Natural killer cell treated with Interleukin-12 subunit alpha and Interleukin-12 subunit beta and Interleukin-15 and Interleukin-18, amount 100 ng/mL, for 72 hours (primary cell): ENCODE measurements around the gene EGFL8. TPM values are rescaled to one million over a fixed set of nuclear protein-coding genes. Genes with fewer than 3 reads are reported as not detected.
"Not testable (repeated sequence)": the region's sequence is repeated elsewhere in the genome, so short reads cannot be mapped to it uniquely, and the experiment has no call there.

Experiments
- ATAC-seq, 2 donors: fragments of 150-1000 bp; cut with Tn5 transposase in 1 of 2; sonication (Bioruptor Pico), chemical (Tn5 transposase) in 1 of 2; 2 replicates each; pipeline ENCODE4 v1.10.0; 2021
- DNase-seq: peaks from one replicate; pipeline ENCODE4 v3.0.0; 2022; ENCODE audit warnings: low spot score
- H3K27ac Mint-ChIP-seq, 2 donors: 1 replicate in 1 of 2; 2 replicates in 1 of 2; pipeline ENCODE4 v1.8.0; 2022; ENCODE audit warnings: mixed read lengths in 2 of 2, mild to moderate bottlenecking in 1 of 2, moderate library complexity in 1 of 2
- H3K27me3 Mint-ChIP-seq, 2 donors: 1 replicate in 1 of 2; 2 replicates in 1 of 2; pipeline ENCODE4 v1.8.0; 2022; ENCODE audit warnings: mixed read lengths in 2 of 2
- H3K36me3 Mint-ChIP-seq: one replicate; pipeline ENCODE4 v1.8.0; 2022; ENCODE audit warnings: mixed read lengths
- H3K4me1 Mint-ChIP-seq, 2 donors: 1 replicate in 1 of 2; 2 replicates in 1 of 2; pipeline ENCODE4 v1.8.0; 2022; ENCODE audit warnings: low read depth in 2 of 2, mixed read lengths in 2 of 2, mild to moderate bottlenecking in 1 of 2
- H3K4me3 Mint-ChIP-seq: one replicate; pipeline ENCODE4 v1.8.0; 2022; ENCODE audit warnings: mixed read lengths
- H3K9me3 Mint-ChIP-seq: 2 replicates; pipeline ENCODE4 v1.8.0; 2022; ENCODE audit warnings: mixed read lengths
- total RNA-seq, 2 donors: library from RNA; stranded (reverse); gene quantifications; one replicate each; pipeline ENCODE4 v1.2.3, GENCODE V29; 2022

The EGFL8 gene
- total RNA-seq, 2 donors from 2014 or later = 8.3 to 15.0 TPM

DNA sequence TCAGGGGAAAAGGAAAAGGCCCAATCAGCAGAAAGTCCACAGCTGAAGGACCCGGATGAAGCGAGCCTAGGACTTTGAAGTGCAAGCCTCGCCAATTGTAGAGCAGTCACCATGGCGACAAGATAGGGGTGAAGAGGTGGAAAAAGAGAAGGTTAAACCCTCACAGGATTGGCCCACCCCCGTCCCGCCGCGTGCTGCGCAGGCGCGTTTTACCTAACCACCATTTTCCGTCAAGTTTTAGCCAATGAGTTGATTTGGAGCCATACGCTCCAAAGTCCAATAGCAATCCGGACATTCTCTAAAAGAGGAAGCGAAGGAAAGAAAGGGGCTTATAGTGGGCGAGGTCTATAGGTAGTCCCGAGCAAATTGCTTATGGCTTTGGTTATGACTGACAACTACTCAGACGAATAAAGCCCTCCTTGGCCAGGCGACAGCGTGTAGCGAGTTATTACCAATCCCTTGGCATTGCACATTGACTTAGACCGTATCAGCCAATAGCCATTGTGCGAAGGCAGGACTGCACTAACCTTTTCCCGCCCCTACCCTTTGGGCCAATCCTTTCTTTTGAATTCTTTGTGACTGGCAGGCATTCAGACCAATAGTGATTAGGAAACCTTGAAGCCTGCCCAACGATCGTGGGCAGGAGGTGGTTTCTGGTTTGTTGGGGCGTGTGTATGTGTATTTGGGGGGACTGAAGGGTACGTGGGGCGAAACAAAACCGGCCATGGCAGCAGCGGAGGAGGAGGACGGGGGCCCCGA lies 13.6 kb downstream of the EGFL8 start, which contains the start of gene RNF5:
TSS of gene RNF5 (plus strand) at position 618 of the 759 bp plus-strand sequence. CDS start at position 725, 107 bp downstream.
- H3K4me1 Mint-ChIP-seq = peaks cover 54 to 61% of the 10 kb centered on the region in 2 donors
- H3K4me3 Mint-ChIP-seq = peak within 1 kb of the TSS; percentile 93
- ATAC-seq (peak; percentile 93 to 94), DNase-seq (peak; percentile 96)
- no peaks in the 10 kb centered on the region for H3K9me3 Mint-ChIP-seq
- no peaks in the 10 kb centered on the region for H3K36me3 Mint-ChIP-seq
- H3K27ac Mint-ChIP-seq = peak within 1 kb of the TSS; percentile 92 to 95
- no peaks in the 10 kb centered on the region for H3K27me3 Mint-ChIP-seq

GRCh38 chr6:32178547-32179440 lies 14.4 kb downstream of the EGFL8 start:
- H3K4me1 Mint-ChIP-seq = peaks cover 48 to 57% of the 10 kb centered on the region in 2 donors
- ATAC-seq (no peak), DNase-seq (peak; percentile 49)
- peak overlapping the region; percentile 93 for H3K4me3 Mint-ChIP-seq
- no peaks in the 10 kb centered on the region for H3K9me3 Mint-ChIP-seq
- no peaks in the 10 kb centered on the region for H3K27me3 Mint-ChIP-seq
- H3K36me3 Mint-ChIP-seq = no peaks in the 10 kb centered on the region
- H3K27ac Mint-ChIP-seq = peak overlapping the region; percentile 92 to 95

DNA sequence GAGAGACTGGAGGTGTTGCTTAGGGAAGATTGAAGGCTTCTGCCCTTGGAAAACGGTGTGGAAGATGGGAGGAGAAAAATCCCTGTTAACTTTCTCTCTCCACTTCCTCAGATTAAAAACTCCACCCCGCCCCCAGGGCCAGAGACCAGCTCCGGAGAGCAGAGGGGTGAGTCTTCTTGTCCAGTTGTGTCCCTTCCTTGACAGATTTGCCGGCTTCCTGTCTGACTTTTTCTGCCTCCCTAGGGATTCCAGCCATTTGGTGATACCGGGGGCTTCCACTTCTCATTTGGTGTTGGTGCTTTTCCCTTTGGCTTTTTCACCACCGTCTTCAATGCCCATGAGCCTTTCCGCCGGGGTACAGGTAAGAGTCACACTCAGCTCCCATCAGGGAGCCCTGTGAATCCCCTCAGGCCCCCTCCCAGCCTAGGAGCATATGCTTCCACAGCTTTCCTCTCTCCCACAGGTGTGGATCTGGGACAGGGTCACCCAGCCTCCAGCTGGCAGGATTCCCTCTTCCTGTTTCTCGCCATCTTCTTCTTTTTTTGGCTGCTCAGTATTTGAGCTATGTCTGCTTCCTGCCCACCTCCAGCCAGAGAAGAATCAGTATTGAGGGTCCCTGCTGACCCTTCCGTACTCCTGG lies 15.5 kb downstream of the EGFL8 start:
- DNase-seq = peak; percentile 34
- Mint-ChIP-seq H3K36me3 (no peaks in the 10 kb centered on the region), H3K9me3 (no peaks in the 10 kb centered on the region), H3K4me1 (peaks cover 42 to 46% of the 10 kb centered on the region in 2 donors), H3K27ac (peak overlapping the region; percentile 92 to 95), H3K4me3 (peak overlapping the region; percentile 47), H3K27me3 (no peaks in the 10 kb centered on the region)
- ATAC-seq = no peak

- H3K36me3 Mint-ChIP-seq = no peaks in the 10 kb centered on the region
- ATAC-seq (no peak), DNase-seq (peak; percentile 47)
- peak overlapping the region in 1 of 2 donors; percentile 57 for H3K27ac Mint-ChIP-seq
- H3K27me3 Mint-ChIP-seq = no peaks in the 10 kb centered on the region
- H3K4me1 Mint-ChIP-seq = peaks cover 42 to 49% of the 10 kb centered on the region in 2 donors
- no peak overlapping the region for H3K4me3 Mint-ChIP-seq
- H3K9me3 Mint-ChIP-seq = no peaks in the 10 kb centered on the region
Observed at GRCh38 chr6:32181148-32181702, 16.8 kb downstream of the EGFL8 start.

- no peak overlapping the region for H3K4me3 Mint-ChIP-seq
- ATAC-seq (no peak), DNase-seq (peak; percentile 54)
- H3K36me3 Mint-ChIP-seq = peaks cover 6% of the 10 kb centered on the region
- no peak overlapping the region for H3K27ac Mint-ChIP-seq
- H3K9me3 Mint-ChIP-seq = no peaks in the 10 kb centered on the region
- peaks cover 42 to 49% of the 10 kb centered on the region in 2 donors for H3K4me1 Mint-ChIP-seq
- H3K27me3 Mint-ChIP-seq = no peaks in the 10 kb centered on the region
Observed at GRCh38 chr6:32181915-32182529, 17.6 kb downstream of the EGFL8 start.

DNA sequence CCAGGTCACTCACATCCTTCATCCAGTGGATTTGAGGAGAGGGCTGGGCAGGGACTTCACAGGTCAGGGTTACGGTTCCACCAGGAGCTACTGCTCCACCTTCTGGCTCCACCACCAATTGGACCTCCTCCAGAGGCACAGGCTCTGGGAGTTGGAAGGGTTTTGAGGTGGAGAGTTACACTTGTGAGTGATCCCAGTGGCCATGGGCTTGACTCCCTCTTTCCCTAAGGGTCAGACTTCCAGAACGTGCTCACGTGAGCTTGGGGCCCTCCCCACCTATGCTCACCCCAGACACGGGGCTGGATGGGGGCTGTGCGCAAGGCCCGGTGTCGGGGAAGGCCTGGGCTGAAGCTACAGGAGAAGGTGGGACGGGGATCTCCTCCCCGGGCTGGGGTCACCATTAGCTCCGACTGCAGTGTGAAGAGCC lies 18.2 kb downstream of the EGFL8 start:
- H3K27ac Mint-ChIP-seq = no peak overlapping the region
- peaks cover 12% of the 10 kb centered on the region for H3K36me3 Mint-ChIP-seq
- no peaks in the 10 kb centered on the region for H3K9me3 Mint-ChIP-seq
- peak; percentile 15 for DNase-seq
- H3K4me3 Mint-ChIP-seq = no peak overlapping the region
- H3K27me3 Mint-ChIP-seq = no peaks in the 10 kb centered on the region
- no peak for ATAC-seq
- H3K4me1 Mint-ChIP-seq = peaks cover 43 to 49% of the 10 kb centered on the region in 2 donors

GRCh38 chr6:32183030-32183429 lies 18.6 kb downstream of the EGFL8 start:
- H3K4me3 Mint-ChIP-seq = no peak overlapping the region
- no peak for ATAC-seq
- peaks cover 43 to 46% of the 10 kb centered on the region in 2 donors for H3K4me1 Mint-ChIP-seq
- H3K9me3 Mint-ChIP-seq = no peaks in the 10 kb centered on the region
- H3K27me3 Mint-ChIP-seq = no peaks in the 10 kb centered on the region
- no peak for DNase-seq
- peaks cover 13% of the 10 kb centered on the region for H3K36me3 Mint-ChIP-seq
- H3K27ac Mint-ChIP-seq = no peak overlapping the region

DNA sequence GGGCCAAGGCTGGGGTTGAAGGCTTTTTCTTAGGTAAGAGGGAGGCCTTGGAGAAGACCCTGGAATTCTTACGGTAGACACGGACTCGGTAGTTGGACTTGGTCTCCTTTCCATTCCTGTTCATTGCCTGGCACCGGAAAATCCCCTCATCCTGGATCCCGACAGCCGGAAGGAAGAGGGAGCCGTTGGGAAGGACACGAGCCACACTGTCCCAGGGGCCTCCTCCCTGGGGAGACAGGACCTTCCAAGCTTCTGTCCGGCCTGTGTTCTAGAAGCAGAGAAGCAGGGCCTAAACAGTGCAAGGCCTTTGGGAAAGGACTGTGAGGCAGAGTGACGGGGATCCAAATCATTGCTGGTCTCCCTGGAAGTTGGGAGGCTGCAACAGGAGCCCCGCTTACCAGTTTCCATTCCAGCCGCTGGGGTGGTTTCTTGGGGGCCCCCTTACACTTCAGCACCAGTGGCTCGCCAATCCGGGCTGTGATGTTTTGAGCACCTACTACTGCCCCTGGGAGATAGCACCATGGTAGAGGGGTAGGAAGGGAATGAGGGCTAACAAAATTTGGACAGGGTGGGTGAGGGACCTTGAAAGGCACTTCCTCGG lies 19.2 kb downstream of the EGFL8 start:
- H3K9me3 Mint-ChIP-seq = no peaks in the 10 kb centered on the region
- peaks cover 40 to 44% of the 10 kb centered on the region in 2 donors for H3K4me1 Mint-ChIP-seq
- no peak for DNase-seq
- H3K36me3 Mint-ChIP-seq = peaks cover 14% of the 10 kb centered on the region
- no peak overlapping the region for H3K27ac Mint-ChIP-seq
- no peak overlapping the region for H3K4me3 Mint-ChIP-seq
- H3K27me3 Mint-ChIP-seq = no peaks in the 10 kb centered on the region
- no peak for ATAC-seq

DNA sequence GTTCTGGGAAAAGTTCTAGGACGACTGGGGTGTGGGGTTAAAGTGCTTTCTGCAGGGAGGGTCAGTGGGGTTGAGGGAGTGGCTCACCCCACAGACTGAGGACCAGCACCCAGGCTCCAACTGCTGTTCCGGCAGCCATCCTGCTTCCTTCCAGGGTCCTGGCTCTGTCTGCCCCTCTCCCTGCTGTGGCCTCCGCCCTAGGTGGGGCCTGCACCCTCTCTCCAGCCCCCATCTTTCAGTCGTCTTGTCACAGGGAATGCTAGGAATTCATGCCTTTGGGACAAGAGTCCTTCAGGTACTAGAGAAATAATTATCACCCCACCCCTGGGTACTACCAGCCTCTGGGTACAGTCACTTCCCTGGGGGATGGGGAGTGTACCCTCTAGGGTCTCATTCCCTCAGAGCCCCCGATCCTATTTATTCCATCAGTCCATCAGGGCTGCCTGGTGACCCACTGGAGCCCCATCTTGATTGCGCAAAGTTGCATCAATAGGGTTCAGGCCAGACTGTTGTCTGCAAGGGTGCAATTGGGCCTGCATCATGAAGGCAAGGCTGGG lies 19.8 kb downstream of the EGFL8 start, which contains the start of gene AGER:
TSS of gene AGER (minus strand) at position 170 of the 557 bp plus-strand sequence. CDS start at position 139, 31 bp downstream.
- no peak for DNase-seq
- Mint-ChIP-seq H3K27me3 (no peaks in the 10 kb centered on the region), H3K36me3 (peaks cover 20% of the 10 kb centered on the region), H3K4me1 (peaks cover 40 to 44% of the 10 kb centered on the region in 2 donors), H3K27ac (peak within 1 kb of the TSS; percentile 96 to 98), H3K4me3 (no peak within 1 kb of the TSS), H3K9me3 (no peaks in the 10 kb centered on the region)
- ATAC-seq = no peak

DNA sequence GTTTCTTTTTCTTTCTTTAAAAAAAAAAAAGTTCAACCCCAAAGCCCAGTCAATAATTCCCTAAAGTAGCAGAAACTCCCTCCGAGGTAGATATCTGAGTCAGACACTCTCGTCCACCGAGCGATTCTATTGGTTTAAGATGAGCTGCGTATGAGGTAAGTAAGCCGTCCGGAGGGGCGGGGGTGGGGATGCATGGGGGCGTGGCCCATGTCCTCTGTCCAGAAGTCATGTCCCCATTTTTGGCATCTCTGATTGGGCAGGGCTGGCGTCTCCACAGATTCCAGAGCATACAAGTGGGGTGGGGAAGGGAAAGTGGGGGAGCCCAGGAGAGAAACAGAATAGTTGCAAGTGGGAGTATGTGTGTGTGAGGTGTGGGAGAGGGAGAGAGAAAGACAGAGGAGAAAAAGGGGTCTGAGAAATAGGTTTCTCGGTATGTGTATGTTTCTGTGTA lies 21.3 kb downstream of the EGFL8 start:
- Mint-ChIP-seq H3K4me3 (peak overlapping the region; percentile 66), H3K4me1 (peaks cover 32 to 36% of the 10 kb centered on the region in 2 donors), H3K36me3 (peaks cover 21% of the 10 kb centered on the region), H3K27ac (peak overlapping the region; percentile 96 to 98)
- DNase-seq (peak; percentile 1), ATAC-seq (peak in 1 of 2 donors; percentile 53)
- H3K27me3 Mint-ChIP-seq, H3K9me3 Mint-ChIP-seq: not testable (repeated sequence)

DNA sequence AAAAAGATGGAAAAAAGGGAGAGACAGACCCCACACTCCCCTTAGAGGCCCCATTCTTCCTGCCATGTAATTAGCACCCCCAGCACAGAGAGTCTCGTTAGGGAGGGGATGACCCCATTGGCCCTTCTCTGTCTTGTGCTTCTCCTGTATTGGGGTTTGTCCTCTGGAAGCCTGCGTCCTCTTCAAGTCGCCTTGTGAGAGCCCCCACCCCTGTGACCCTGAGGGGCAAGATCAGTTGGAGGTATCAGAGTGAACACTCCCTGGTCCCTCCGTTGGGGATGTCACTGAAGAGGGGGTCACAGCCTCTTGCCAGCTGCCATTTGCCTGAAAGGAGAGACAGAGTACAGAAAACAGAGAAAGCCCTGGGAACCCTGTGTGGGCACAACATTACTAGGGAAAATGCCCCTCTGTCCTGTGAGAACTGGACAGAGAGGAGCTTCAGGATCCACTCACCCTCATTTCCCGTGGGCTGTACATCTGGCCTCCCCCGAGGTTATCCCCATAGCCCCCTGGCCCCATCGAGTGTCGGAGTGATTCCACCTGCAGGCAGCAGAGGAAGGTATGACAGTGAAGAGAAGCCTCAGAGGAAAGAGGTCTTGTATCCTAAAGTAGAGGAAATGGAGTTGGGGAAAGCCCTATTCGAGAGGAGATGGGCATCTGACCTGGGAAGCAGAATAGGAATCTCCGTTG lies 21.9 kb downstream of the EGFL8 start:
- H3K4me1 Mint-ChIP-seq = peaks cover 35 to 40% of the 10 kb centered on the region in 2 donors

More for the DNA sequence above, 21.9 kb downstream of the EGFL8 start:
- ATAC-seq, H3K27me3 Mint-ChIP-seq, H3K9me3 Mint-ChIP-seq: not testable (repeated sequence)
- Mint-ChIP-seq H3K4me3 (peak overlapping the region; percentile 66), H3K36me3 (peaks cover 21% of the 10 kb centered on the region), H3K27ac (peak overlapping the region; percentile 96 to 98)
- peak; percentile 49 for DNase-seq
